Uterus (tissue), 4 donors: Measurements from ENCODE around the gene MT1B. TPM values are rescaled to one million over a fixed set of nuclear protein-coding genes. Genes with fewer than 3 reads are reported as not detected.
"Not testable (repeated sequence)": the region's sequence is repeated elsewhere in the genome, so short reads cannot be mapped to it uniquely, and the experiment has no call there.

Source experiments
- DNase-seq, 2 donors: peaks; one replicate each; pipeline ENCODE4 v3.0.0-alpha.2; 2019 to 2020
- H3K27ac ChIP-seq, 2 donors: fragments of 200-600 bp; sonication (generic); 1 replicate in 1 of 2; 2 replicates in 1 of 2; pipeline ENCODE4 v1.5.1; 2016 to 2018
- H3K27me3 ChIP-seq, 2 donors: fragments of 200-600 bp; sonication (generic); one replicate each; pipeline ENCODE4 v1.5.1; 2018 to 2019; ENCODE audit warnings: control low read depth in 1 of 2
- H3K36me3 ChIP-seq, 2 donors: fragments of 200-600 bp; sonication (generic); one replicate each; pipeline ENCODE4 v1.5.1; 2019; ENCODE audit warnings: control low read depth in 1 of 2
- H3K4me1 ChIP-seq, 2 donors: fragments of 200-600 bp; sonication (generic); one replicate each; pipeline ENCODE4 v1.5.1; 2018 to 2019; ENCODE audit warnings: control low read depth in 1 of 2
- H3K4me3 ChIP-seq, 2 donors: fragments of 200-600 bp; sonication (generic); 1 replicate in 1 of 2; 2 replicates in 1 of 2; pipeline ENCODE4 v1.5.1; 2018 to 2019; ENCODE audit warnings: mild to moderate bottlenecking in 1 of 2
- H3K9me3 ChIP-seq, 2 donors: fragments of 200-600 bp; sonication (generic); one replicate each; pipeline ENCODE4 v1.5.1; 2019; ENCODE audit warnings: control low read depth in 1 of 2
- POLR2A ChIP-seq, 2 donors: fragments of 450-650 bp; IDR thresholded peaks; one replicate each; pipeline ENCODE4 v1.6.1; 2016; ENCODE audit warnings: antibody characterized with exemption in 2 of 2, mild to moderate bottlenecking in 1 of 2, moderate library complexity in 1 of 2
- intact Hi-C: fragments of 100-400 bp; cut with DNase I; formaldehyde crosslinking; loops from one replicate; pipeline ENCODE4 v1.15.1; 2023; ENCODE audit warnings: low total_unique reads
- total RNA-seq, 4 donors: library from RNA; depleted of rRNA in 3 of 4; stranded (reverse); fragments of >200 nt in 3 of 4; gene quantifications; one replicate each; pipeline versions ENCODE4 v1.1.0 to v1.2.4, GENCODE V29; 2014 to 2023
- TF ChIP-seq, protein P1 (sequence below), 4 experiments: fragments of 200-600 bp in 2 of 4; fragments of 450-650 bp in 2 of 4; sonication (generic) in 2 of 4; IDR thresholded peaks; one replicate each; pipeline ENCODE4 v1.5.1; 2016 to 2019; ENCODE audit warnings: antibody characterized with exemption in 4 of 4, mild to moderate bottlenecking in 2 of 4, moderate library complexity in 1 of 4
- donor health status: DM: yes; HTN: yes; CAD: no.

MT1B gene
- total RNA-seq, 4 donors from 2014 or later = not detected

DNA sequence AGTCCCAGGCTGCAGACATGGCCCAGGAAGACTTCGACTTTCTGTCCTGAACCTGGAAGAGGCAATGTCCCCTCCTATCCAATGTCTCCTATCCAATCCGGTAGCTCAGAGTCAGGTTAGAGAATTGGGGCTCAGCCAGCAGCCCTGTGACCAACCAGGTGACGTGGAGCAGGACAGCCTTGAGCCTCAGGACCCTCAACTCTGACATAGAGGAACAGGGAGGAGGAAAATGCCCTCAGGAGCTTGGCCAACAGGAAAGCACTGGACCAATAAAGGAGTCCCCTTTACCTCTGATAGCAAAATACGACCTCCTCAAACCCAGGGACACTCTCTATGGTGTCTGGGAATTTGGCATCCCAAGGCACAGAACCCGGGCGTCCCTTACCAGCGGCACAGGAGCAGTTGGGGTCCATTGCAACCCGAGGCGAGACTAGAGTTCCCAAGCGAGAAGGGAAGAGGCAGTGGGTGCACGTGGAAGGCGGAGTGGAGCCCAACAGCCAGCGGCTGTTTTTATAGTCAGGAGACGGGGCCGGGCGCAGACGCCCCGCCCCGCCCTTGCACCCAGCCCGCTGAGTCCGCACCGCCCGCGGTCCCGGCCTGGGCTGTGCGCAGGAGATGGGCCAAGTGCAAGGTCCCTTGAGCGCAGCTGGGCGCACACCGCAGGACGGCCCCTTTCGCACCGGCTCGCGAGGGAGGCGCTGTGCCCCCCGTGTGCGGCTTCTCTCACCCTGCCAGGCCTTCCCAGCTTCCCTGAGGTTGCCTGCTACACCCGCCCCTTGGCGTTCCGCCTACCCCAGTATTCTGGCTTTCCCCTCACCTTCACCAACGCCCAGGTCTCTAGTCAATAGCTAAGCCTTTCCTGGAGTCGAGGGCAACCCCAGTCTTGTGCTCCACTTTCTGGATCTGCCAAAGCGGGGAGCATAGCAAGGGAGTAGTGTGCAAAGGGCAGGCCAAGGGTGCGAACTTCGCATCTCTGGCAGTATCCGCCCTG is 16.2 kb downstream of the MT1B start, which contains the start of gene MT1G:
MT1G (minus strand) TSS at position 485 of the 991 bp plus-strand sequence; CDS start at position 413, 72 bp downstream.
- Histone ChIP-seq H3K27me3 (peaks cover 0 to 11% of the 10 kb centered on the region in 2 donors), H3K36me3 (no peaks in the 10 kb centered on the region), H3K4me1 (peaks cover 0 to 2% of the 10 kb centered on the region in 2 donors), H3K27ac (no peak within 1 kb of the TSS), H3K4me3 (no peak within 1 kb of the TSS), H3K9me3 (no peaks in the 10 kb centered on the region)
- intact Hi-C loops = no loop called here
- TF ChIP-seq POLR2A (IDR thresholded peaks at IDR 0.05) = no peak
- TF ChIP-seq, protein P1, sequence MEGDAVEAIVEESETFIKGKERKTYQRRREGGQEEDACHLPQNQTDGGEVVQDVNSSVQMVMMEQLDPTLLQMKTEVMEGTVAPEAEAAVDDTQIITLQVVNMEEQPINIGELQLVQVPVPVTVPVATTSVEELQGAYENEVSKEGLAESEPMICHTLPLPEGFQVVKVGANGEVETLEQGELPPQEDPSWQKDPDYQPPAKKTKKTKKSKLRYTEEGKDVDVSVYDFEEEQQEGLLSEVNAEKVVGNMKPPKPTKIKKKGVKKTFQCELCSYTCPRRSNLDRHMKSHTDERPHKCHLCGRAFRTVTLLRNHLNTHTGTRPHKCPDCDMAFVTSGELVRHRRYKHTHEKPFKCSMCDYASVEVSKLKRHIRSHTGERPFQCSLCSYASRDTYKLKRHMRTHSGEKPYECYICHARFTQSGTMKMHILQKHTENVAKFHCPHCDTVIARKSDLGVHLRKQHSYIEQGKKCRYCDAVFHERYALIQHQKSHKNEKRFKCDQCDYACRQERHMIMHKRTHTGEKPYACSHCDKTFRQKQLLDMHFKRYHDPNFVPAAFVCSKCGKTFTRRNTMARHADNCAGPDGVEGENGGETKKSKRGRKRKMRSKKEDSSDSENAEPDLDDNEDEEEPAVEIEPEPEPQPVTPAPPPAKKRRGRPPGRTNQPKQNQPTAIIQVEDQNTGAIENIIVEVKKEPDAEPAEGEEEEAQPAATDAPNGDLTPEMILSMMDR (IDR thresholded peaks at IDR 0.05) = no peak
- DNase-seq = no peak

DNA sequence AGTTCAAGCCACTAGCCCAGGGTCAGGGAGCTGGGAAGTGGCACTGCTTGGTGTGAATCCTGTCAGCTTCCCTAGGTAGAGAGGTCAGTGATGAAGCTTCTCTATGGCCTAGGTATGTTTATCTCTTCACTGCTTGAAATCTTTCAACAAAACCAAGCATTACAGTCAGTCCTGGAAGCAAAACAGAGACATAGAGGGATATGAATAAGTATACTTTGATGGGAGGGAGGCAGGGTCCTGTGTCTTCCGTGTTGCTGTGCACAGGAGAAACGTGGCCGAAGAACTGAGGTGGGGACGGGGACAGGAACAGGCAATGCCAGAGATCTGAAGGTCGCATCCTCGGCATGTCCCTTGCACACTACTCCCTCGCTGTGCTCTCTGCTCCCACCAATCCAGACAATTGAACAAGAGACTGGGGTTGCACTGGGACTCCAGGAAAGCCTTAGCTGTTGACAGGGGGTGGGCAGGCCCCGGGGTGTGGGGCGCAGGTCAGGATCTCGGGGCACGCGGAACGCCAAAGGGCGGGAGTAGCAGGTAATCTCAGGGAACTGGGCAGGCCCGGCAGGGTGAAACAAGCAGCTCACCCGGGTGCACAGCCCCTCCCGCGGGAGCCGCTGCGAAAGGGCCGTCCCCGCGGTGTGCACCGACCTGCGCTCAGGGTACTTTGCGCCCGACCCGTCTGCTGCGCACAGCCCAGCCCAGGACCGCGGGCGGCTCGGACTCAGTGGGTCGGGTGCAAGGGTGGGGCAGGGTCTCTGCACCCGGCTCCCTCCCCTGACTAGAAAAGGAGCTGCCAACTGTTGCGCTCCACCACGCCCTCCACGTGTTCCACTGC is 17.5 kb downstream of the MT1B start, which contains the start of gene MT1H:
MT1H (plus strand) TSS at position 810 of the 835 bp plus-strand sequence. CDS start 71 bp downstream, outside the sequence.
- no peak for DNase-seq
- Histone ChIP-seq H3K4me1 (no peaks in the 10 kb centered on the region), H3K27ac (no peak within 1 kb of the TSS), H3K36me3 (no peaks in the 10 kb centered on the region), H3K4me3 (no peak within 1 kb of the TSS), H3K9me3 (no peaks in the 10 kb centered on the region), H3K27me3 (peaks cover 0 to 11% of the 10 kb centered on the region in 2 donors)
- intact Hi-C loops = no loop called here
- TF ChIP-seq, protein P1 (IDR thresholded peaks at IDR 0.05) = no peak
- no peak for TF ChIP-seq POLR2A (IDR thresholded peaks at IDR 0.05)

DNA sequence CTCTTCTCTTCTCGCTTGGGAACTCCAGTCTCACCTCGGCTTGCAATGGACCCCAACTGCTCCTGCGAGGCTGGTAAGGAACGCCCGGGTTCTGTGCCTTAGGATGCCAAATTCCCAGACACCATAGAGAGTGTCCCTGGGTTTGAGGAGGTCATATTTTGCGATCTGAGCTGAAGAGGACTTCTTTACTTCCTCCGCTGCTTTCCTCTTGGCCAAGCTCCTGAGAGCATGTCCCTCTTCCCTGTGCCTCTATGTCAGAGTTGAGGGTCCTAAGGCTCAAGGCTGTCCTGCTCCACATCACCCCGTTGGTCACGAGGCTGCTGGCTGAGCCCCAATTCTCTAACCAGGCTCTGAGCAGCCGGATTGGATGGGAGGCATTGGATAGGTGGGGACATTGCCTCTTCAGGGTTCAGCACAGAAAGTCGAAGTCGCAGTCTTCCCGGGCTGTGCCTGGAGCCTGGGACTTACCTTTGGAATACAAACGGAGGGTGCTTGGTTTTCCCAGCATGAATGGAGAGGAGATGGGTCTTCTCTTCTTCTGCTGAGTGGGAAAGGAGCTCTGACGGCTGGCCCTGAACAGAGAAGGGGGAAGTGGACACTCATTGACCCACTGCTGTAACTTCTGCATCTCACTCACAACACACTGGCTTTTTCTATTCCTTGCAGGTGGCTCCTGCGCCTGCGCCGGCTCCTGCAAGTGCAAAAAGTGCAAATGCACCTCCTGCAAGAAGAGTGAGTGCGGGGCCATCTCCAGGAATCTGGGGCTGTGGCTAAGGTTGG is 18.3 kb downstream of the MT1B start:
- peaks cover 0 to 11% of the 10 kb centered on the region in 2 donors for H3K27me3 ChIP-seq
- TF ChIP-seq POLR2A (IDR thresholded peaks at IDR 0.05) = no peak
- TF ChIP-seq, protein P1 (IDR thresholded peaks at IDR 0.05) = no peak
- no peak for DNase-seq
- H3K27ac ChIP-seq = no peak overlapping the region
- intact Hi-C loops = no loop called here
- H3K9me3 ChIP-seq = no peaks in the 10 kb centered on the region
- H3K4me3 ChIP-seq = no peak overlapping the region
- no peaks in the 10 kb centered on the region for H3K4me1 ChIP-seq
- no peaks in the 10 kb centered on the region for H3K36me3 ChIP-seq

DNA sequence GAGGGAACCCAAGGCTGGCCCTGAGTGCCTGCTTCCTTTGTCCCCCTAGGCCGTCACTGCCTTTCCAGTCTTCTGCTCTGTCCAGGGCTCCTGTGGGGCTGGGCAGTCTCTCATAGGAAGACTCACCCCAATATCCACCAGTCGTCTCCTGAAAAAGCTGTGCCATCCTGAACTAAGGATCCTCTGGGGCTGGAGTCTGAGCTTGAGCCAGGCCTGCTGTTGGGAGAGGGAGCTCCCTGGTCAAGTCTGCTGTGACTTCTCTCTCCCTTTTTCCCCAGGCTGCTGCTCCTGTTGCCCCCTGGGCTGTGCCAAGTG is 18.9 kb downstream of the MT1B start:
- no peaks in the 10 kb centered on the region for H3K4me1 ChIP-seq
- no peaks in the 10 kb centered on the region for H3K36me3 ChIP-seq
- DNase-seq = no peak
- H3K27me3 ChIP-seq = peaks cover 0 to 11% of the 10 kb centered on the region in 2 donors
- no peak for TF ChIP-seq POLR2A (IDR thresholded peaks at IDR 0.05)
- TF ChIP-seq, protein P1 (IDR thresholded peaks at IDR 0.05) = no peak
- no peak overlapping the region for H3K4me3 ChIP-seq
- intact Hi-C loops = no loop called here
- no peak overlapping the region for H3K27ac ChIP-seq
- no peaks in the 10 kb centered on the region for H3K9me3 ChIP-seq

DNA sequence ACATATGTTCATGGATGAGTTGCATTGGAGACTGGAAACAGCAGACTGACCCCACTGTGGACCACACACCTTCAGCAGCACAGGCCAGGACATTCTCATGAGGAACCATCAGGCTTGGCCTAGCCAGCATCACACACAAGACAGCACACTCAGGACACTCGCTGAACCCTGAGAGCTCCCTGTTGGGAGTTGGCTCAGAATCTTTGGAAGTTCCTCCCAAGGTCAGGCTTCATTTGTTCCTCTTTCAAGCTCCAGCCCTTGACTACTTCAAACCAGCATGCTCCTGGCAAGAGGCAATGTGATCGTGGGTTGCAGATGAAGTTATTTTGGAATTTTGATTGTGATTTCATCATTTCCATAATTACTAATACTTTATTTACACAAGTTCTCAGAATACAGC is 20.0 kb downstream of the MT1B start:
- peaks cover 3 to 11% of the 10 kb centered on the region in 2 donors for H3K27me3 ChIP-seq
- intact Hi-C loops = not testable (repeated sequence)

DNA sequence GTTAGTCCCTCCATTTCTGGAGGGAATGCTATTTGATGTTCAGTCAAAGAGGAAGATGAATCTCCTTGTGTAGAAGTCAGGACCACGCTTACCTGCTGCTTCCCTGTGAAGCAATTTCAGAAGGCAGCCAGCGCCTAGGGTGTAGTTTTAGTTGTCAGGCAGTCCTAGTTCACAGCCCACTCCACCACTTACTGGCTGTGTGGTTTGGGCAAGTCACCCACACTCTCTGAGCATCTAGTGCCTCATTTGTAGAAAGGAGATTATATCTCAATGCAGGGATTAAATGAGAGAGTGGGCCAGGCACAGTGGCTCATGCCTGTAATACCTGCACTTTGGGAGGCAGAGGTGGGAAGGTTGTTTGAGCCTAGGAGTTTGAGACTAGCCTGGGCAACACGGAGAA is 20.5 kb downstream of the MT1B start:
- H3K36me3 ChIP-seq, H3K4me1 ChIP-seq, H3K9me3 ChIP-seq, H3K4me3 ChIP-seq, intact Hi-C loops, DNase-seq, H3K27ac ChIP-seq: not testable (repeated sequence)
- H3K27me3 ChIP-seq = peaks cover 3 to 11% of the 10 kb centered on the region in 2 donors

More for the DNA sequence above, 20.0 kb downstream of the MT1B start:
- DNase-seq, H3K36me3 ChIP-seq, H3K4me1 ChIP-seq, H3K27ac ChIP-seq, H3K4me3 ChIP-seq, H3K9me3 ChIP-seq: not testable (repeated sequence)
